Endothelial cell of umbilical vein (primary cell): ENCODE results near the gene PSIP1. TPM values are rescaled to one million over a fixed set of nuclear protein-coding genes. Genes with fewer than 3 reads are reported as not detected.

Source experiments
- BruUV-seq: library from RNA; stranded (reverse); fragments of 400-500 nt; replicated peaks from 2 replicates; lab custom pipeline; 2021; lab: Mats Ljungman, UMichigan
- CTCF ChIA-PET: fragments of 300-600, 350-600 bp; sonication (Branson Sonifier 250); formaldehyde crosslinking; loops from one replicate; lab custom pipeline; 2021; ENCODE audit warnings: antibody characterized with exemption, inconsistent platforms; lab: Charles Lee
- POLR2A ChIA-PET: fragments of 300-600, 350-600 bp; sonication (Branson Sonifier 250); formaldehyde crosslinking; loops from one replicate; lab custom pipeline; 2021; ENCODE audit warnings: antibody characterized with exemption, inconsistent platforms; lab: Charles Lee
- DNase-seq: peaks from one replicate; pipeline ENCODE4 v3.0.0-alpha.2; 2011; ENCODE audit warnings: low read depth, low spot score
- FAIRE-seq: peaks from 2 replicates; lab custom pipeline; 2011; peaks lifted over from hg19 to GRCh38; lab: Jason Lieb, UNC
- H2AFZ ChIP-seq: 2 replicates; pipeline ENCODE4 v1.6.0; 2012; ENCODE audit warnings: low read depth, low read length, control low read depth, inconsistent platforms
- H3K27ac ChIP-seq: 2 replicates; pipeline ENCODE4 v1.5.1; 2011; ENCODE audit warnings: low read depth, mild to moderate bottlenecking, control low read depth, low read length, moderate library complexity; ENCODE audit not compliant: insufficient read depth
- H3K27me3 ChIP-seq, 2 experiments: 2 replicates each; pipeline versions ENCODE4 v1.6.0 to v1.6.1; 2011; ENCODE audit warnings: low read length in 2 of 2, mixed read lengths in 1 of 2; ENCODE audit not compliant: control insufficient read depth in 2 of 2, insufficient read depth in 2 of 2
- H3K36me3 ChIP-seq, 2 experiments: 2 replicates in 1 of 2; 3 replicates in 1 of 2; pipeline ENCODE4 v1.5.1; 2011; ENCODE audit warnings: low read length in 2 of 2, mild to moderate bottlenecking in 1 of 2, moderate library complexity in 1 of 2; ENCODE audit not compliant: control insufficient read depth in 2 of 2, insufficient read depth in 2 of 2; ENCODE audit errors: extremely low read depth in 1 of 2
- H3K4me1 ChIP-seq: 3 replicates; pipeline ENCODE4 v1.5.1; 2011; ENCODE audit warnings: mild to moderate bottlenecking, low read length; ENCODE audit not compliant: control insufficient read depth, insufficient read depth; ENCODE audit errors: extremely low read depth
- H3K4me2 ChIP-seq: 2 replicates; pipeline ENCODE4 v1.6.1; 2011; ENCODE audit warnings: low read length, control low read depth, mixed read lengths; ENCODE audit not compliant: insufficient read depth
- H3K4me3 ChIP-seq, 3 experiments: fragments of 200-600 bp in 1 of 3; sonication (generic), shearing (Covaris generic) in 1 of 3; replicated peaks in 1 of 3; 2 replicates each; pipeline ENCODE4 v1.5.1; 2011 to 2016; ENCODE audit warnings: control low read depth in 3 of 3, low read length in 3 of 3, mild to moderate bottlenecking in 2 of 3, inconsistent platforms in 1 of 3, low read depth in 1 of 3, moderate library complexity in 1 of 3; ENCODE audit not compliant: insufficient read depth in 1 of 3
- H3K79me2 ChIP-seq: 2 replicates; pipeline ENCODE4 v1.6.0; 2012; ENCODE audit warnings: low read length, inconsistent platforms; ENCODE audit not compliant: control insufficient read depth, insufficient read depth
- H3K9ac ChIP-seq: replicated peaks from 2 replicates; pipeline ENCODE3; 2011; ENCODE audit warnings: low read length, control low read depth; ENCODE audit not compliant: insufficient read depth; ENCODE audit errors: extremely low read depth
- H3K9me1 ChIP-seq: replicated peaks from 3 replicates; pipeline ENCODE4 v1.6.0; 2011; ENCODE audit warnings: mild to moderate bottlenecking, low read length; ENCODE audit not compliant: control insufficient read depth, insufficient read depth; ENCODE audit errors: extremely low read depth
- H3K9me3 ChIP-seq: replicated peaks from 2 replicates; pipeline ENCODE4 v1.5.1; 2012; ENCODE audit warnings: low read length, inconsistent platforms; ENCODE audit not compliant: control insufficient read depth, insufficient read depth
- H4K20me1 ChIP-seq: replicated peaks from 2 replicates; pipeline ENCODE3; 2011; ENCODE audit warnings: mild to moderate bottlenecking, low read length; ENCODE audit not compliant: control insufficient read depth, insufficient read depth; ENCODE audit errors: extremely low read depth
- CTCF ChIP-seq, 2 donors: IDR thresholded peaks; 1 replicate in 1 of 2; 2 replicates in 1 of 2; pipeline ENCODE4 v1.5.1; 2011; ENCODE audit warnings: low read length in 2 of 2, mild to moderate bottlenecking in 2 of 2, moderate library complexity in 2 of 2, control low read depth in 1 of 2, inconsistent platforms in 1 of 2, low read depth in 1 of 2; ENCODE audit not compliant: insufficient read depth in 1 of 2; ENCODE audit errors: extremely low read depth in 1 of 2
- EZH2 ChIP-seq: IDR thresholded peaks from 2 replicates; pipeline ENCODE4 v1.6.1; 2012; ENCODE audit warnings: borderline replicate concordance, low read depth, mild to moderate bottlenecking, moderate library complexity, low read length, inconsistent platforms; ENCODE audit not compliant: severe bottlenecking
- FOS ChIP-seq: IDR thresholded peaks from 2 replicates; pipeline ENCODE4 v1.6.1; 2011; ENCODE audit warnings: mild to moderate bottlenecking, low read length, moderate library complexity, borderline replicate concordance; ENCODE audit not compliant: insufficient read depth
- GATA2 ChIP-seq: IDR thresholded peaks from 2 replicates; pipeline ENCODE4 v1.7.0; 2011; ENCODE audit warnings: low read depth, mild to moderate bottlenecking, moderate library complexity, mixed read lengths, low read length; ENCODE audit not compliant: insufficient read length, insufficient read depth
- JUN ChIP-seq: IDR thresholded peaks from 2 replicates; pipeline ENCODE4 v1.6.1; 2011; ENCODE audit warnings: borderline replicate concordance, low read depth; ENCODE audit not compliant: insufficient read length, insufficient read depth
- MAX ChIP-seq: IDR thresholded peaks from 2 replicates; pipeline ENCODE4 v1.6.1; 2011; ENCODE audit not compliant: insufficient read depth, insufficient read length
- MYC ChIP-seq: IDR thresholded peaks from one replicate; pipeline ENCODE4 v1.6.1; 2011; ENCODE audit warnings: mild to moderate bottlenecking, low read depth, low read length
- POLR2A ChIP-seq: IDR thresholded peaks from 2 replicates; pipeline ENCODE4 v1.6.1; 2012; ENCODE audit warnings: low read depth, mild to moderate bottlenecking, control low read depth, low read length
- POLR2AphosphoS5 ChIP-seq: IDR thresholded peaks from 2 replicates; pipeline ENCODE4 v1.6.1; 2012; ENCODE audit warnings: low read depth, mild to moderate bottlenecking, control low read depth, low read length, moderate library complexity; ENCODE audit not compliant: insufficient read depth
- dilution Hi-C: fragments of 300-500 bp; cut with MboI; formaldehyde crosslinking; loops from one replicate; pipeline ENCODE4 v1.15.0; 2019; ENCODE audit warnings: low sequenced_read_pairs; ENCODE audit not compliant: extremely low pct_ligation_motif_present
- intact Hi-C: fragments of 100-400 bp; cut with micrococcal nuclease; formaldehyde crosslinking; loops from one replicate; pipeline ENCODE4 v1.10.0; 2022
- polyA plus RNA-seq, 4 experiments: library from polyadenylated mRNA; depleted of rRNA in 3 of 4; stranded (reverse) in 3 of 4; unstranded in 1 of 4; fragments of >200 nt; gene quantifications; 2 replicates each; pipeline versions ENCODE4 v1.2.1 to v1.2.3, GENCODE V29; 2011 to 2012; ENCODE audit warnings: missing spikeins in 1 of 4
- total RNA-seq: library from RNA; stranded (reverse); gene quantifications from 2 replicates; pipeline ENCODE4 v1.2.3, GENCODE V29; 2021

The PSIP1 gene
- total and polyA plus RNA-seq, 2 donors (not counting 3 experiments of a cell fraction or from before 2014, with no cell fraction given): 12.9 to 76.7 TPM

GRCh38 chr9:15512204-15512603 lies 1.4 kb upstream of the PSIP1 start:
- no peak for FAIRE-seq
- dilution Hi-C loops: no loop called here

More at GRCh38 chr9:15512204-15512603, 1.4 kb upstream of the PSIP1 start:
- Histone ChIP-seq H3K4me2 (no peak overlapping the region), H3K27ac (no peak overlapping the region), H3K4me3 (no peak overlapping the region), H3K36me3 (peaks cover 0 to under 1% of the 10 kb centered on the region in 2 experiments), H3K9ac (no peak overlapping the region), H3K4me1 (peaks cover 19% of the 10 kb centered on the region), H3K9me3 (no peaks in the 10 kb centered on the region), H2AFZ (no peak overlapping the region), H3K79me2 (peaks cover 26% of the 10 kb centered on the region), H4K20me1 (no peaks in the 10 kb centered on the region), H3K9me1 (no peaks in the 10 kb centered on the region), H3K27me3 (no peaks in the 10 kb centered on the region)
- intact Hi-C loops: loop anchor here (5.0 kb wide), 1 partner anchor 205 kb away; the partner anchor contains the start of gene TTC39B
- POLR2A ChIA-PET: interaction anchor here (3.2 kb wide), 1 partner anchor 41 kb away, joined by 9 read pairs; the partner anchor contains the start of gene CCDC171
- TF ChIP-seq POLR2AphosphoS5: no peak
- no peak for TF ChIP-seq MAX
- TF ChIP-seq EZH2: no peak
- TF ChIP-seq FOS: no peak
- no peak for TF ChIP-seq GATA2
- TF ChIP-seq MYC: no peak
- no peak for TF ChIP-seq POLR2A
- TF ChIP-seq JUN: no peak
- no peak for TF ChIP-seq CTCF (IDR thresholded peaks at IDR 0.05; ENCODE audit: extremely low read depth in 1 of 2, insufficient read depth in 1 of 2, low read depth in 1 of 2, low read length in 2 of 2)
- no peak for DNase-seq
- BruUV-seq: no TSS peak
- CTCF ChIA-PET: interaction anchor here (1.4 to 2.5 kb wide), 4 partner anchors 11 to 205 kb away, joined by 3 to 9 read pairs (median 4); partner anchors contain the start of gene TTC39B
